Measurements from ENCODE around the gene GRIA1.

GRIA1 gene

DNA sequence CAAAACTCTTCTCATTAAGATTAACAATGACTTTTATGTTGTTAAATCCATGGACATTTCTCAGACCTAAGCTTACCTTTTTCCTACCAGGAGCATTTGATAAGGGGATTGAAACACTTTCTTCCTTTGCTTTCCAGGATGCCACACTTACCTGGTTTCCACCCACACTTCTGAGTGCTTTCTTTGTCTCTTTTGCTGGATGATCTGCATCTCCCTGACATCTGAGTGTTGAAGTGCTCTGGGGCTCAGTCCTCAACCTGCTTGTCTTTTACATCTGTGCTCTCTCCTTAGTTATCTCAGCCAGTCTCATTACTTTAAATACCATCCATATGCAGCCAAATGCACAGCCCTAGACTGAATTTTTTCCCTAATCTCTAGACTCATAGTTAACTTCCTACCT is 22.9 kb upstream of the GRIA1 start:
- no peaks in the 10 kb centered on the region for H3K9me3 ChIP-seq (ENCODE audit: control insufficient read depth, low read length)
- no peaks in the 10 kb centered on the region for H3K27me3 ChIP-seq (replicated peaks; ENCODE audit: control insufficient read depth, insufficient read depth, low read length, poor library complexity, severe bottlenecking)
- no peak overlapping the region for H3K27ac ChIP-seq (ENCODE audit: insufficient read depth, low read length, poor library complexity, severe bottlenecking)
- no peak for DNase-seq
- no peaks in the 10 kb centered on the region for H3K36me3 ChIP-seq (ENCODE audit: control insufficient read depth, insufficient read depth, low read length)
- no peaks in the 10 kb centered on the region for H3K4me1 ChIP-seq (ENCODE audit: control insufficient read depth, insufficient read depth, low read length, poor library complexity, severe bottlenecking)
- H3K4me3 ChIP-seq (ENCODE audit: insufficient read depth, low read depth, low read length, poor library complexity, severe bottlenecking): no peak overlapping the region

DNA sequence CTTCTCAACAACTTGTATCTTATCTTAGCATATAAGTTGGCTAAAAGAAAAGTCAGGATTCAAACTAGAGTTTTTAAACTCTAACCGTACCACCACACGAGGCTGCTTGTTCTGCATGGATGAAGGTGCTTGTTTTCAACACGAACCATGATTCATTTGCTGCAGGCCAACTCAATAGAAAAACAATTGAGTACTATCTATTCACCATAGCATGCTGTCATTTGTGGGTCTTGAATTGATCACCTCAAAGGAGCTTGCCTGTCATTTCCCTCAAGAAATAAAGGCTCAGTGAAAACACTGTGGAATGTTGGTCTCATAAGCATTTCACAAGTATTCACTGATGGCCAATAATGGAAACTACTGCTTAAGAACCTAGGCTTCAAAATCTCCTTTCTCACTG is 21.0 kb upstream of the GRIA1 start:
- H3K4me3 ChIP-seq (ENCODE audit: insufficient read depth, low read depth, low read length, poor library complexity, severe bottlenecking): no peak overlapping the region
- no peaks in the 10 kb centered on the region for H3K27me3 ChIP-seq (replicated peaks; ENCODE audit: control insufficient read depth, insufficient read depth, low read length, poor library complexity, severe bottlenecking)
- H3K36me3 ChIP-seq (ENCODE audit: control insufficient read depth, insufficient read depth, low read length): no peaks in the 10 kb centered on the region
- H3K9me3 ChIP-seq (ENCODE audit: control insufficient read depth, low read length): no peaks in the 10 kb centered on the region
- H3K4me1 ChIP-seq (ENCODE audit: control insufficient read depth, insufficient read depth, low read length, poor library complexity, severe bottlenecking): no peaks in the 10 kb centered on the region
- H3K27ac ChIP-seq (ENCODE audit: insufficient read depth, low read length, poor library complexity, severe bottlenecking): no peak overlapping the region
- DNase-seq: no peak

DNA sequence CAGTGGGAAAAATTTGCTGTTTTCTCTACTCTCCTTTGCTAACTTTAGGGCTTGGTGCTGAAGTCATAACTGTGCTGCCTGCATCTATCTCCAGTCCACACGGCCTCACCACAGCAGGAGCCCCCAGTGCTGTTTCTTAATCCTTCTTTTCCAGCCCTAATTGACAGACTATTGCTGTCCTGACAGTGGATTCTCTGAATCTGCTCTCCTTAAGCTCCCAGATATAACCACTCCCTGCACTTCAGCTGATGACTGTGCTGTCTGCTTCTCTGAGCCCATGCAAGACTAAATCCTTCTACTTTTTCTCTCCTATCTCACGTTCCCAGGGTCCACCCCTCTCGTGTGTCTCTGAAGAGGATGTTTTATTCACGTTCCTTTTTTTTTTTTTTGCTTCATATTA is 19.7 kb upstream of the GRIA1 start:
- no peak for DNase-seq
- H3K27ac ChIP-seq (ENCODE audit: insufficient read depth, low read length, poor library complexity, severe bottlenecking): no peak overlapping the region
- H3K9me3 ChIP-seq (ENCODE audit: control insufficient read depth, low read length): no peaks in the 10 kb centered on the region

DNA sequence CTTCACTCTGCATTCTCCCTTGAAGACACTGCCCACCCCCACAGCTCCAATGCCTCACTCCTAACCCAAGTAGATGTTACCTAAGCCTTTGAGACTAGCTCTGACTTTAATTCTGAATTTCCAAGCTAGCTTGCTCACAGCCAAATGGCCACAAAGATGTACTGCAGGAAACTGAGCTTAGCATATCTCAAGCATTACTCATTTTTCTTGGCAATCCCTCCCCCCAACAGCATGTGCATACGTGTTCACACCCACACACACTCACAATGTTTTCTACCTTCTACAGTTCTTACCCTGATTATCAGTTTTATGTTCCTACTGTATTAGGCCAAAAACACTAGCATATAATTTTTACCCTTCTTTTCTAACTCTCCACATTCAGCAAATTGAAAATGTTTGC is 13.7 kb upstream of the GRIA1 start:
- H3K4me3 ChIP-seq (ENCODE audit: insufficient read depth, low read depth, low read length, poor library complexity, severe bottlenecking): no peak overlapping the region
- H3K27ac ChIP-seq (ENCODE audit: insufficient read depth, low read length, poor library complexity, severe bottlenecking): no peak overlapping the region
- H3K27me3 ChIP-seq (replicated peaks; ENCODE audit: control insufficient read depth, insufficient read depth, low read length, poor library complexity, severe bottlenecking): no peaks in the 10 kb centered on the region
- H3K9me3 ChIP-seq (ENCODE audit: control insufficient read depth, low read length): no peaks in the 10 kb centered on the region
- no peaks in the 10 kb centered on the region for H3K36me3 ChIP-seq (ENCODE audit: control insufficient read depth, insufficient read depth, low read length)
- no peak for DNase-seq
- H3K4me1 ChIP-seq (ENCODE audit: control insufficient read depth, insufficient read depth, low read length, poor library complexity, severe bottlenecking): no peaks in the 10 kb centered on the region

More for the DNA sequence above, 19.7 kb upstream of the GRIA1 start:
- Histone ChIP-seq H3K4me3 (ENCODE audit: insufficient read depth, low read depth, low read length, poor library complexity, severe bottlenecking) (no peak overlapping the region), H3K36me3 (ENCODE audit: control insufficient read depth, insufficient read depth, low read length) (no peaks in the 10 kb centered on the region), H3K27me3 (replicated peaks; ENCODE audit: control insufficient read depth, insufficient read depth, low read length, poor library complexity, severe bottlenecking) (no peaks in the 10 kb centered on the region), H3K4me1 (ENCODE audit: control insufficient read depth, insufficient read depth, low read length, poor library complexity, severe bottlenecking) (no peaks in the 10 kb centered on the region)

DNA sequence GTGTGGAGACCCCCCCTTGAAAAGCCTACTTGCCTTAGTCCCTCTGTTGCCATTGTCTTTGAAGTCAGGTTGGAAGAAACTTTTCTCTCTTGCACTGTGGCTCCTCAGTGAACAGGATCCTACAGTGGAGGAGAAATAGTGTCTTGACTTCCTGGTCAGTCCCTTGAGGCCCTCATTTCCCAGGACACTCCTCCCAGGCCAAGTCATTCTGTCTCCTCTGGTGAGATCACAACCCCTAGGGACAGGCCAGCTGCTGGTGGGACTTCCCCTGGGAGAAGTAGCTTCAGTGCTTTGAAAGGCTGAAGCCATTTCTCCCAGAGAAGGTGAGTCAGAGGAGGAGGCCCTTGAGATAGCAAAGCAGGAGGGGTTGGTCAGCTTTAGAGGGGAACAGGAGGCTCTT is 10.1 kb upstream of the GRIA1 start:
- Histone ChIP-seq H3K4me3 (ENCODE audit: insufficient read depth, low read depth, low read length, poor library complexity, severe bottlenecking) (no peak overlapping the region), H3K27me3 (replicated peaks; ENCODE audit: control insufficient read depth, insufficient read depth, low read length, poor library complexity, severe bottlenecking) (no peaks in the 10 kb centered on the region), H3K27ac (ENCODE audit: insufficient read depth, low read length, poor library complexity, severe bottlenecking) (no peak overlapping the region), H3K4me1 (ENCODE audit: control insufficient read depth, insufficient read depth, low read length, poor library complexity, severe bottlenecking) (no peaks in the 10 kb centered on the region), H3K9me3 (ENCODE audit: control insufficient read depth, low read length) (no peaks in the 10 kb centered on the region), H3K36me3 (ENCODE audit: control insufficient read depth, insufficient read depth, low read length) (no peaks in the 10 kb centered on the region)
- DNase-seq: no peak

DNA sequence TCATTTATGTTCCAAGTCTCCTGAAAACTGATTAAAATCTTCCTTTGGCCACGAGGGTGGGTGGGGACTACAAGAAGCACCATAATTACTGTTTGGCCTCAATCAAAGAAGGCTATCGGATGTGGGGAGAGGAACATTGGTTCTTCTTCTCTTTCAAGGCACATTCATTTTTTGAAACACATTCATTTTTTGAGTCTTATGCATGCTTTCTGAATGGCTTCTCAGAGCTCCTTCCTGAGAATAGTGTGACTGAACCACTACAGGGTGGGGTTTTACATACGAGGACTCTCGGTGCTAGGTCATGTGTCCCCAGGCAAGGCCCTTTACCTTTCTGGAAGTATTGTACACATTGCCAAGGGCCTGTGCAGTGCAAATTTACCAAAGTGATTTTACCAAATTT is 7.0 kb upstream of the GRIA1 start:
- no peak overlapping the region for H3K4me3 ChIP-seq (ENCODE audit: insufficient read depth, low read depth, low read length, poor library complexity, severe bottlenecking)
- no peaks in the 10 kb centered on the region for H3K9me3 ChIP-seq (ENCODE audit: control insufficient read depth, low read length)
- no peak for DNase-seq
- H3K4me1 ChIP-seq (ENCODE audit: control insufficient read depth, insufficient read depth, low read length, poor library complexity, severe bottlenecking): no peaks in the 10 kb centered on the region
- H3K36me3 ChIP-seq (ENCODE audit: control insufficient read depth, insufficient read depth, low read length): no peaks in the 10 kb centered on the region
- no peaks in the 10 kb centered on the region for H3K27me3 ChIP-seq (replicated peaks; ENCODE audit: control insufficient read depth, insufficient read depth, low read length, poor library complexity, severe bottlenecking)
- no peak overlapping the region for H3K27ac ChIP-seq (ENCODE audit: insufficient read depth, low read length, poor library complexity, severe bottlenecking)

DNA sequence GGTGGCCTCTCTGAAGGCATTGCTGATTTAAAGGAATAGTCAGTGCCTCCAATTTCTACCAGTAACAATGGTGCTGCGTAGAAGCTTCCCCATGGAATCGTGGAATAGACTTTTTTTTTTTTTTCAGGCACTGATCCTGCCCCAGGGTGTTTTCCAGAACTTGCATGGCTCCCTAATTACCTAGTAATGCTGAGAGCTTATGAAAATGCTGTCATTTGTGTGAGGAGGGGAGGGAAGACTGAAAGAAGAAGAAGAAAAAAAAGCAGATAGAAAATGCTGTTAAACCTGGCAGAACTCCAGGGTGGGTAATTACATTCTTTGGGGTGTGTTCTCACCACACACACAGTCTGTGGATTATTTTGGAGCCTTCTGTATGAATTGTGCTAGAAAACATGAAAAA is 4.8 kb upstream of the GRIA1 start:
- no peak for DNase-seq
- Histone ChIP-seq H3K4me3 (ENCODE audit: insufficient read depth, low read depth, low read length, poor library complexity, severe bottlenecking) (no peak overlapping the region), H3K36me3 (ENCODE audit: control insufficient read depth, insufficient read depth, low read length) (no peaks in the 10 kb centered on the region), H3K4me1 (ENCODE audit: control insufficient read depth, insufficient read depth, low read length, poor library complexity, severe bottlenecking) (no peaks in the 10 kb centered on the region), H3K9me3 (ENCODE audit: control insufficient read depth, low read length) (no peaks in the 10 kb centered on the region), H3K27ac (ENCODE audit: insufficient read depth, low read length, poor library complexity, severe bottlenecking) (no peak overlapping the region), H3K27me3 (replicated peaks; ENCODE audit: control insufficient read depth, insufficient read depth, low read length, poor library complexity, severe bottlenecking) (no peaks in the 10 kb centered on the region)

DNA sequence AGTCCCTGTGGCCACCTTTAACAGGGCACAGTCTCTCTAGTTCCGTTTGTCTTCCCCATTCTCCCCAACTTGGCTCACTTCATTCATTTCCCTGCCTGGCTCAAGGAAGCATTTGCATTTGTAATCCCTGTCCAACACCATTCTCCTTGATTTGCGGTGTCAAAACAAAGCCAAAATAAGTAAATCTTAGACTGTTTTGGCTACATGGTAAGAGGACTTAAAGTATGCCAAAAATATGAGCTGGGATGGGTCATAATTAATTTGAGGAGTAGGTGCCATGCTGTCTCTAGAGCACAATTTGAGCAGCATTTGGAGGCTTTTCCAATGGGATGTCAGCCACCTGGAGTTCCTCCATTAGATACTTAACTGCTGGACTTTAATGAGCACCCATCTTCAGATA is 3.7 kb upstream of the GRIA1 start:
- H3K27me3 ChIP-seq (replicated peaks; ENCODE audit: control insufficient read depth, insufficient read depth, low read length, poor library complexity, severe bottlenecking): no peaks in the 10 kb centered on the region
- no peak for DNase-seq
- H3K9me3 ChIP-seq (ENCODE audit: control insufficient read depth, low read length): no peaks in the 10 kb centered on the region
- no peaks in the 10 kb centered on the region for H3K4me1 ChIP-seq (ENCODE audit: control insufficient read depth, insufficient read depth, low read length, poor library complexity, severe bottlenecking)
- no peaks in the 10 kb centered on the region for H3K36me3 ChIP-seq (ENCODE audit: control insufficient read depth, insufficient read depth, low read length)
- no peak overlapping the region for H3K27ac ChIP-seq (ENCODE audit: insufficient read depth, low read length, poor library complexity, severe bottlenecking)
- no peak overlapping the region for H3K4me3 ChIP-seq (ENCODE audit: insufficient read depth, low read depth, low read length, poor library complexity, severe bottlenecking)

DNA sequence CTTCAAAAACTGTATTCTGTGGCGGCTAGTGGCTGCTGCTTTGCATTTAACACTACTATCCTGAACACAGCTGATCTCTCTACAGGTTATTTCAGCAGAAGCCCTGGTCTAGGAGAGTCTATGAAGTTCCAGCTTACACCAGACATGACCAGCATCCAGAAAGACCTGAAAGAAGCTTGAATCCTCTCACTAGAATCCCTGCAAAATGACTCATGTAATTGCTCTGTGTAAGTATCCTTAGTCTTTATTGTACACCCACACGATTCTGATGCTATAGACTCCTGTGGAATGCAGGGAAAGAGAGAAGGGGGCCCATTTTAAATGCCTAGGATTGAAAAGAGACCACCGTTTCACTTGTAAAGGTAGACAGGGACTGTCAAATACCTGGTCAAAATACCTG is 859 bp upstream of the GRIA1 start:
- H3K27me3 ChIP-seq (replicated peaks; ENCODE audit: control insufficient read depth, insufficient read depth, low read length, poor library complexity, severe bottlenecking): peaks cover 2% of the 10 kb centered on the region
- no peak overlapping the region for H3K4me3 ChIP-seq (ENCODE audit: insufficient read depth, low read depth, low read length, poor library complexity, severe bottlenecking)
- DNase-seq: no peak
- H3K4me1 ChIP-seq (ENCODE audit: control insufficient read depth, insufficient read depth, low read length, poor library complexity, severe bottlenecking): no peaks in the 10 kb centered on the region
- no peak overlapping the region for H3K27ac ChIP-seq (ENCODE audit: insufficient read depth, low read length, poor library complexity, severe bottlenecking)
- H3K9me3 ChIP-seq (ENCODE audit: control insufficient read depth, low read length): no peaks in the 10 kb centered on the region
- H3K36me3 ChIP-seq (ENCODE audit: control insufficient read depth, insufficient read depth, low read length): no peaks in the 10 kb centered on the region

DNA sequence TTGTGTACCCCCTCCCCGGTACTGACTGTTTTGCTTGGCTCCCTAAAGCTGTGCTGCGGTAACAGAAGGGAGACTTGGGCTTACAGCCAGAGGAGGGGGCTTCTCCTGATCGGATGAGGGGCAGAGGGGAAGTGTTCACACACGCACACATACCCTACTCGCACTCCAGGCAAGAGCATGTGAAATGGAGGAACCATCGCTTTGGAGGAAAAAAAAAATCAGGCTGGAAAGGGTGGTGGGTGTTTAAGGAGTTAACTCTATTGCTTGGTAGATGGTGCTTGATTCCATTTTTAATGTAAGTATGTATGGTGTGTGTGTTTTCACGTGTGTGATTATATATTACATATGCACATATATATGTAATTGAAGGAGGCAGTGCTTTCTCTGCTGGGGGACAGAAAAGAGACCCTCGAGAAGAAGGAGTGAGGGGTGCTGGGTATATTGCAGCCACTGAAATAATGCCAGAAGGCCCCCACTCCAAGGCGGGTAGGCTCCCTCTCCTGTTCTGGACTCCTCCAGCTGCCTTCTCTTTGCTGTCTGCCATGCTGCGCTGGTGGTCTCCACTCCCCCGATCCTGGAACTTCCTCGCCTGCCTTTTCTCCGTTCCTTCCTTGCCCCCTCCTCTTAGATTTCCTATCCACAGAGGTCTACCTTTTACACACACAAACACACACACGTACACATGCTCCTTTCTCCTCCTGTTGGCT is 721 bp downstream of the GRIA1 start:
- peaks cover 2% of the 10 kb centered on the region for H3K27me3 ChIP-seq (replicated peaks; ENCODE audit: control insufficient read depth, insufficient read depth, low read length, poor library complexity, severe bottlenecking)
- no peak overlapping the region for H3K27ac ChIP-seq (ENCODE audit: insufficient read depth, low read length, poor library complexity, severe bottlenecking)
- H3K4me1 ChIP-seq (ENCODE audit: control insufficient read depth, insufficient read depth, low read length, poor library complexity, severe bottlenecking): no peaks in the 10 kb centered on the region
- no peak overlapping the region for H3K4me3 ChIP-seq (ENCODE audit: insufficient read depth, low read depth, low read length, poor library complexity, severe bottlenecking)
- H3K9me3 ChIP-seq (ENCODE audit: control insufficient read depth, low read length): no peaks in the 10 kb centered on the region
- DNase-seq: no peak
- H3K36me3 ChIP-seq (ENCODE audit: control insufficient read depth, insufficient read depth, low read length): no peaks in the 10 kb centered on the region
